GM06990 (cell line): ENCODE data around the gene ACSL1.
A peak's percentile ranks its signal among the peaks of the same experiment; 100 is the strongest.

Source experiments
- DNase-seq: peaks from one replicate; pipeline ENCODE4 v3.0.0-alpha.2; 2011; ENCODE audit not compliant: insufficient read length; ENCODE audit errors: extremely low read depth
- H3K27me3 ChIP-seq: replicated peaks from 2 replicates; pipeline ENCODE4 v1.6.0; 2011; ENCODE audit warnings: low read length; ENCODE audit not compliant: control insufficient read depth, insufficient read depth
- H3K36me3 ChIP-seq: 2 replicates; pipeline ENCODE4 v1.5.1; 2011; ENCODE audit warnings: low read length; ENCODE audit not compliant: control insufficient read depth, insufficient read depth
- H3K4me3 ChIP-seq: replicated peaks from 2 replicates; pipeline ENCODE4 v1.5.1; 2011; ENCODE audit warnings: low read depth, mild to moderate bottlenecking, control low read depth, low read length
- TF ChIP-seq, protein P1 (sequence below): IDR thresholded peaks from 2 replicates; pipeline ENCODE4 v1.5.1; 2011; ENCODE audit warnings: low read length, control low read depth, mild to moderate bottlenecking, inconsistent platforms; ENCODE audit not compliant: insufficient read depth, poor library complexity, severe bottlenecking

The ACSL1 gene, protein sequence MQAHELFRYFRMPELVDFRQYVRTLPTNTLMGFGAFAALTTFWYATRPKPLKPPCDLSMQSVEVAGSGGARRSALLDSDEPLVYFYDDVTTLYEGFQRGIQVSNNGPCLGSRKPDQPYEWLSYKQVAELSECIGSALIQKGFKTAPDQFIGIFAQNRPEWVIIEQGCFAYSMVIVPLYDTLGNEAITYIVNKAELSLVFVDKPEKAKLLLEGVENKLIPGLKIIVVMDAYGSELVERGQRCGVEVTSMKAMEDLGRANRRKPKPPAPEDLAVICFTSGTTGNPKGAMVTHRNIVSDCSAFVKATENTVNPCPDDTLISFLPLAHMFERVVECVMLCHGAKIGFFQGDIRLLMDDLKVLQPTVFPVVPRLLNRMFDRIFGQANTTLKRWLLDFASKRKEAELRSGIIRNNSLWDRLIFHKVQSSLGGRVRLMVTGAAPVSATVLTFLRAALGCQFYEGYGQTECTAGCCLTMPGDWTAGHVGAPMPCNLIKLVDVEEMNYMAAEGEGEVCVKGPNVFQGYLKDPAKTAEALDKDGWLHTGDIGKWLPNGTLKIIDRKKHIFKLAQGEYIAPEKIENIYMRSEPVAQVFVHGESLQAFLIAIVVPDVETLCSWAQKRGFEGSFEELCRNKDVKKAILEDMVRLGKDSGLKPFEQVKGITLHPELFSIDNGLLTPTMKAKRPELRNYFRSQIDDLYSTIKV

DNA sequence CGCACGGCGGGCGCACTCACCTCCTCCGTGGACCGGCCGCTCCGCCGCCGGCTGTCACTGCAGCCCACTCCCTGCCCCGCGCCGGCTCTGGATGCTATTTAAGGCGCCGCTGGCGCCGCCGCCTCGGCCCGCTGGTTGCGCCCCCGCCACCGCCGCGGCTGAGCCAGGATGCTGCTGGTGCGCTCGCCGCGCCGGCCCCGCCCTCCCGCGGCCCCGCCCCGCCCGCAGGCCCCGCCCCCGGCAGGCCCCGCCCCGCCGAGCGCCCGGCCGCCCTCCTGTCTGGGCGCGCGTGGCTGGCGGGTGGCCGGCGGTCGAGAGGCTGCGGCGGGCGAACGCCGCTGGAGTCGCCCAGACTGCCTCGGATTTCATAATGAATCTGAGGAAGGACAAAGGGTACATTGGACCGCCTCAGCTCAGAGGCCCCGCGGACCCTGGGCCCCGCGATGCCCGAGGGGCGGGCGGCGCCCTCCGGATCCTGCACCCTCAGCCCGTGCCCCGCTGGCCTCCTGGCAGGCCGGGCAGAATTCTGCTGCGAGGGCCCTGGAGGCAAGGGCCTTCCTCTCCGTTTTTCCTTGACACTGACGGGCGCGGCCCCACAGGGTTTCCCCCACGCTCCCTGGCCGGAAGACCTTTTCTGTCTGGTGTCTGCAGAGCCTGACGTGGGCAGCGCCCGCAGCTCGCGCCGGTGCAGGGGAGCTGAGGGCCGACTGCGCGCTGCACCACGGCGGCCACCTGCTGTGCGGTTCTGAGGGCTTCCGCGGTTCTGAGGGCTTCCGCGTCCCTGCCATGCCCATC lies at the start of gene ACSL1:
Gene ACSL1 (minus strand): TSS at position 73 of the 795 bp plus-strand sequence. CDS start 22,454 bp downstream, outside the sequence.
- TF ChIP-seq, protein P1, sequence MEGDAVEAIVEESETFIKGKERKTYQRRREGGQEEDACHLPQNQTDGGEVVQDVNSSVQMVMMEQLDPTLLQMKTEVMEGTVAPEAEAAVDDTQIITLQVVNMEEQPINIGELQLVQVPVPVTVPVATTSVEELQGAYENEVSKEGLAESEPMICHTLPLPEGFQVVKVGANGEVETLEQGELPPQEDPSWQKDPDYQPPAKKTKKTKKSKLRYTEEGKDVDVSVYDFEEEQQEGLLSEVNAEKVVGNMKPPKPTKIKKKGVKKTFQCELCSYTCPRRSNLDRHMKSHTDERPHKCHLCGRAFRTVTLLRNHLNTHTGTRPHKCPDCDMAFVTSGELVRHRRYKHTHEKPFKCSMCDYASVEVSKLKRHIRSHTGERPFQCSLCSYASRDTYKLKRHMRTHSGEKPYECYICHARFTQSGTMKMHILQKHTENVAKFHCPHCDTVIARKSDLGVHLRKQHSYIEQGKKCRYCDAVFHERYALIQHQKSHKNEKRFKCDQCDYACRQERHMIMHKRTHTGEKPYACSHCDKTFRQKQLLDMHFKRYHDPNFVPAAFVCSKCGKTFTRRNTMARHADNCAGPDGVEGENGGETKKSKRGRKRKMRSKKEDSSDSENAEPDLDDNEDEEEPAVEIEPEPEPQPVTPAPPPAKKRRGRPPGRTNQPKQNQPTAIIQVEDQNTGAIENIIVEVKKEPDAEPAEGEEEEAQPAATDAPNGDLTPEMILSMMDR = no peak
- DNase-seq = peak; percentile 86
- no peaks in the 10 kb centered on the region for H3K27me3 ChIP-seq
- peak within 1 kb of the TSS; percentile 72 for H3K4me3 ChIP-seq
- no peaks in the 10 kb centered on the region for H3K36me3 ChIP-seq

DNA sequence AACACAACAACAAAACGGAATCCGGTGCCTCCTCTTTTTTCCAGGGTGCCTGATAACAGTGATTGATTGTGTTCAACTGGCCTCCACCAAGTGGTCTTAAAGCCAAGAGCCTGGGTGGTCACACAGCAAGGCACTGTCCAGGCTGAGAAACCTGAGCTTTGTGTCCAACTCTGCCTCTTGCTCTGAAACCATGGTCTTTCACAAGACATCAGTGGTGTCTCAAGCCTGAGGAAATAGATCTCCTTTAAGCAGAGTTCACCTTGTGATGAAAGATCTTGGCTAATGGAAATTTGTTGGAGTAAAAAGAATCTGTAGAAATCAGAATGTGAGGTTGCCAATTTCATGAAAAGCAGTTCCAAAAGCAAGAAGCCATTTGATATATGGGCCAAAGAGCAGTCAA lies 47.3 kb upstream of the ACSL1 start:
- TF ChIP-seq, protein P1 = no peak
- no peak for DNase-seq
- Histone ChIP-seq H3K4me3 (no peak overlapping the region), H3K36me3 (no peaks in the 10 kb centered on the region), H3K27me3 (no peaks in the 10 kb centered on the region; the same call in 1 of the 2 replicates)

DNA sequence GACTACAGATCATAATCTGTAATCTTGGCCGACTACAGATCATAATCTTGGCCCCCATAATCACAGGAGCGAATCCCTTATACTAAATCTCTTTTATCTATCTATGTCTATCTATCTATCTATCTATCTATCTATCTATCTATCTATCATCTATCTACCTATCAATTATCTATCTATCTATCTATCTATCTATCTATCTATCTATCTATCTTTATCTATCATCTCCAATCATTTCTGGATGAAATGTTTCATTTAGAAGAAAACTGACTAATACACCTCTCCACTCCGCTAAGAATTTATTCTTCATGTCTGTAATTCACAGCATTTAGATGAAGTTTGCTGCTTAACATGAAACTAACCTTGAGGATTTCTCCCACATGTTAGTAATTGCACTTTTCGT lies 45.0 kb upstream of the ACSL1 start:
- no peak for DNase-seq
- Histone ChIP-seq H3K36me3 (no peaks in the 10 kb centered on the region), H3K27me3 (no peaks in the 10 kb centered on the region; the same call in 1 of the 2 replicates), H3K4me3 (no peak overlapping the region)
- TF ChIP-seq, protein P1 = no peak

DNA sequence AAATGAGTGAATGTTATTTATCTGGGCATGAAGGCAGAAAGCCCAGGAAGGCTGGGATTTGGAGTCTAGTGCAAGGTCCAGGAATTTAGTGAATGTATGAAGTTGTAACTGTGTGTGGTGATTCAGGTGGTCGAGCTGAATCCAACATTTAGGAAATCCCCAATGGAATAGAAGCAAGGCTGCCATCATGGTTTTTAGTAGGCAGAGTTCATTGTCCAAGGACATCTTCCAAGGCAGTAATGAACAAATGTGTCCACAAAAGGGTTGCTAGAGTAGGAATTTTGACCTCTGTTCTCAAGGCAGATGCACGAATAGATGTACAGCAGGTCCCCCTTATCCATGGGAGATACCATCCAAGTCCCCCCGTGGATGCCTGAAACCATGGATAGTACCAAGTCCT lies 42.9 kb upstream of the ACSL1 start:
- Histone ChIP-seq H3K4me3 (no peak overlapping the region), H3K27me3 (no peaks in the 10 kb centered on the region), H3K36me3 (no peaks in the 10 kb centered on the region)
- no peak for DNase-seq
- TF ChIP-seq, protein P1 = no peak

DNA sequence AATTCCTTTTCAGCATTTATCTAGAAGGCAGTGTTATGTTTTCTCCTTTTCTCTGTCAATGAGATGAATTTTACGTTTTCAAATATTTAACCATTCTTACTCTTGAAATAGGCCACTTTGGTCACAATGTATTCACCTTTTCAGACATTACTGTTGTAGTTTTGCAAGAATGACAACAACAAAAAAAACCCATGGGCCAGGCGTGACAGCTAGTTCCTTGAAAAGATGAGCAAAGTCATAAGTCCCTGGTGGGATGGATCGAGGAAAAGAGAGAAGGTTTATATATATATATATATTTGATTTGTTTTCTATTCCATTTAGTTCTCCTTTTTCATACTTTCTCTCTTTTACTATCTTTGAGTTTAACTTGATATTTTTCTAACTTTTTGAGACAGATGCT lies 38.1 kb upstream of the ACSL1 start:
- TF ChIP-seq, protein P1 = no peak
- H3K4me3 ChIP-seq = no peak overlapping the region
- H3K27me3 ChIP-seq = no peaks in the 10 kb centered on the region
- no peaks in the 10 kb centered on the region for H3K36me3 ChIP-seq
- no peak for DNase-seq
